PC-9 (cell line): ENCODE results near the gene ANKRD44. TPM values are rescaled to one million over a fixed set of nuclear protein-coding genes. Genes with fewer than 3 reads are reported as not detected.

Experiments used
- BruUV-seq: library from RNA; stranded (reverse); fragments of 400-500 nt; replicated peaks from 2 replicates; lab custom pipeline; 2021; lab: Mats Ljungman, UMichigan
- CTCF ChIA-PET: fragments of 300-600 bp; sonication (Branson Sonifier 250); formaldehyde crosslinking; loops from one replicate; lab custom pipeline; 2022; ENCODE audit warnings: antibody characterized with exemption; lab: Charles Lee
- POLR2A ChIA-PET: fragments of 300-600 bp; sonication (Branson Sonifier 250); formaldehyde crosslinking; loops from one replicate; lab custom pipeline; 2022; ENCODE audit warnings: antibody characterized with exemption; ENCODE audit not compliant: unreplicated experiment; lab: Charles Lee
- DNase-seq, 2 experiments: peaks; one replicate each; pipeline versions ENCODE4 v3.0.0 to v3.0.0-alpha.2; 2015 to 2022; ENCODE audit warnings: mixed read lengths in 1 of 2
- H2AFZ ChIP-seq: fragments of 200-600 bp; sonication (generic); 2 replicates; pipeline ENCODE4 v1.8.1; 2017; ENCODE audit warnings: antibody characterized with exemption
- H3F3A ChIP-seq: fragments of 200-600 bp; sonication (generic); 2 replicates; pipeline ENCODE4 v1.8.1; 2017; ENCODE audit warnings: antibody characterized with exemption, mild to moderate bottlenecking, low read depth; ENCODE audit not compliant: insufficient read depth
- H3K27ac ChIP-seq: fragments of 200-600 bp; sonication (generic); 2 replicates; pipeline ENCODE4 v1.6.1; 2016; ENCODE audit warnings: mixed run types
- H3K27me3 ChIP-seq: fragments of 200-600 bp; sonication (generic); 2 replicates; pipeline ENCODE4 v1.6.1; 2016; ENCODE audit warnings: low read depth, mixed run types; ENCODE audit not compliant: insufficient read depth
- H3K36me3 ChIP-seq: fragments of 200-600 bp; sonication (generic); 2 replicates; pipeline ENCODE4 v1.6.1; 2016; ENCODE audit warnings: low read depth, mixed run types
- H3K4me1 ChIP-seq: fragments of 200-600 bp; sonication (generic); replicated peaks from 2 replicates; pipeline ENCODE4 v1.6.1; 2016; ENCODE audit warnings: mixed run types; ENCODE audit not compliant: insufficient read depth
- H3K4me2 ChIP-seq: fragments of 200-600 bp; sonication (generic); 2 replicates; pipeline ENCODE4 v1.6.1; 2017; ENCODE audit warnings: mixed run types
- H3K4me3 ChIP-seq: fragments of 200-600 bp; sonication (generic); 2 replicates; pipeline ENCODE4 v1.6.1; 2016; ENCODE audit warnings: mixed run types
- H3K79me2 ChIP-seq: fragments of 200-600 bp; sonication (generic); 2 replicates; pipeline ENCODE4 v1.6.1; 2017; ENCODE audit warnings: low read depth, mixed run types
- H3K9me2 ChIP-seq: fragments of 200-600 bp; sonication (generic); 2 replicates; pipeline ENCODE4 v1.8.1; 2017; ENCODE audit warnings: mild to moderate bottlenecking; ENCODE audit not compliant: insufficient read depth
- H3K9me3 ChIP-seq: fragments of 200-600 bp; sonication (generic); 2 replicates; pipeline ENCODE4 v1.8.1; 2016; ENCODE audit warnings: low read depth; ENCODE audit not compliant: insufficient read depth
- H4K20me1 ChIP-seq: fragments of 200-600 bp; sonication (generic); 2 replicates; pipeline ENCODE4 v1.8.1; 2017; ENCODE audit not compliant: insufficient read depth
- EZH2 ChIP-seq: fragments of 200-600 bp; sonication (generic); IDR thresholded peaks from 2 replicates; pipeline ENCODE4 v1.8.0; 2017; ENCODE audit warnings: antibody characterized with exemption, low read depth
- intact Hi-C: fragments of 100-400 bp; cut with micrococcal nuclease; formaldehyde crosslinking; loops from one replicate; pipeline ENCODE4 v1.10.0; 2022; ENCODE audit not compliant: unreplicated experiment
- total RNA-seq: library from RNA; stranded (reverse); gene quantifications from 2 replicates; pipeline ENCODE4 v1.2.3, GENCODE V29; 2021
- TF ChIP-seq, protein P1 (sequence below): fragments of 200-600 bp; sonication (generic); conservative IDR thresholded peaks from 2 replicates; pipeline ENCODE4 v1.6.1; 2017; ENCODE audit warnings: mixed run types, antibody characterized with exemption, mild to moderate bottlenecking, moderate library complexity

ANKRD44 gene
- total RNA-seq, 1 experiment from 2014 or later, result 3.4 TPM

- TF ChIP-seq, protein P1, sequence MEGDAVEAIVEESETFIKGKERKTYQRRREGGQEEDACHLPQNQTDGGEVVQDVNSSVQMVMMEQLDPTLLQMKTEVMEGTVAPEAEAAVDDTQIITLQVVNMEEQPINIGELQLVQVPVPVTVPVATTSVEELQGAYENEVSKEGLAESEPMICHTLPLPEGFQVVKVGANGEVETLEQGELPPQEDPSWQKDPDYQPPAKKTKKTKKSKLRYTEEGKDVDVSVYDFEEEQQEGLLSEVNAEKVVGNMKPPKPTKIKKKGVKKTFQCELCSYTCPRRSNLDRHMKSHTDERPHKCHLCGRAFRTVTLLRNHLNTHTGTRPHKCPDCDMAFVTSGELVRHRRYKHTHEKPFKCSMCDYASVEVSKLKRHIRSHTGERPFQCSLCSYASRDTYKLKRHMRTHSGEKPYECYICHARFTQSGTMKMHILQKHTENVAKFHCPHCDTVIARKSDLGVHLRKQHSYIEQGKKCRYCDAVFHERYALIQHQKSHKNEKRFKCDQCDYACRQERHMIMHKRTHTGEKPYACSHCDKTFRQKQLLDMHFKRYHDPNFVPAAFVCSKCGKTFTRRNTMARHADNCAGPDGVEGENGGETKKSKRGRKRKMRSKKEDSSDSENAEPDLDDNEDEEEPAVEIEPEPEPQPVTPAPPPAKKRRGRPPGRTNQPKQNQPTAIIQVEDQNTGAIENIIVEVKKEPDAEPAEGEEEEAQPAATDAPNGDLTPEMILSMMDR, result no peak
- TF ChIP-seq EZH2, result no peak
- BruUV-seq, result no TSS peak
- intact Hi-C loops, result no loop called here
- Histone ChIP-seq H3K4me3 (no peak overlapping the region), H3K4me1 (no peaks in the 10 kb centered on the region), H3K27me3 (no peaks in the 10 kb centered on the region), H3K27ac (no peak overlapping the region), H4K20me1 (no peaks in the 10 kb centered on the region), H3K9me3 (no peaks in the 10 kb centered on the region), H3F3A (no peaks in the 10 kb centered on the region), H3K79me2 (no peaks in the 10 kb centered on the region), H3K9me2 (no peaks in the 10 kb centered on the region), H3K36me3 (no peaks in the 10 kb centered on the region), H3K4me2 (no peak overlapping the region), H2AFZ (no peak overlapping the region)
- ChIA-PET CTCF (interaction anchor here (0.7 kb wide), 1 partner anchor 10 kb away, joined by 4 read pairs; no protein-coding TSS in a partner anchor), POLR2A (interaction anchor here (0.6 kb wide), 1 partner anchor 330 kb away, joined by 4 read pairs; no protein-coding TSS in a partner anchor)
- no peak for DNase-seq
These were observed 45.5 kb downstream of the ANKRD44 start for GRCh38 chr2:197265036-197265435.

DNA sequence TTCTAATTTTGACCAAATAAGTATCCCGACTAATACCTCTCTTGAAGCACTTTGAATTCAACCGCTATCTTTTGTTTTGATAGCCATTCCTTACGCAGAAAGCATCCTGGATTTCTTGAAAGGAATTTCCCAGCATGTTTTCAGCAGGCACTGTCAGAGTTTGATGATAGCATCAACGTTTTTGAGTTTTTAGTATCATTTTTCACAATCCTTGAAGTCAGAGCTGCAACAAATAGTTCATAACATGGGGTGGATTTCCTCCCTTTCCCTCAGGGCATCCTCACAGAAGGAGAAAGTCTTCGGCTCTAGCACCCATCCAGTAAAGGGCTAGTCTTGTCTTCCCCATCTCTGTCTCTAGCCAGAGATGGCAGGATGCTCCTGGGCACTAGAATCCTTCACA is 46.2 kb downstream of the ANKRD44 start:
- intact Hi-C loops, result no loop called here
- BruUV-seq, result no TSS peak

GRCh38 chr2:197263077-197263476 is 47.5 kb downstream of the ANKRD44 start:
- H3K9me3 ChIP-seq, result no peaks in the 10 kb centered on the region
- no peaks in the 10 kb centered on the region for H4K20me1 ChIP-seq
- H2AFZ ChIP-seq, result no peak overlapping the region
- no TSS peak for BruUV-seq
- intact Hi-C loops, result no loop called here
- H3K9me2 ChIP-seq, result no peaks in the 10 kb centered on the region
- H3K36me3 ChIP-seq, result no peaks in the 10 kb centered on the region
- no peaks in the 10 kb centered on the region for H3F3A ChIP-seq
- ChIA-PET CTCF (no interaction called here), POLR2A (interaction anchor here (0.6 kb wide), 1 partner anchor 171 kb away, joined by 6 read pairs; the partner anchor contains the start of gene SF3B1)
- H3K27ac ChIP-seq, result no peak overlapping the region
- no peaks in the 10 kb centered on the region for H3K4me1 ChIP-seq
- H3K79me2 ChIP-seq, result no peaks in the 10 kb centered on the region
- H3K4me2 ChIP-seq, result no peak overlapping the region
- no peaks in the 10 kb centered on the region for H3K27me3 ChIP-seq
- TF ChIP-seq, protein P1, result no peak
- no peak for TF ChIP-seq EZH2
- no peak for DNase-seq
- no peak overlapping the region for H3K4me3 ChIP-seq

More for the DNA sequence above, 46.2 kb downstream of the ANKRD44 start:
- no peaks in the 10 kb centered on the region for H3K36me3 ChIP-seq
- no peaks in the 10 kb centered on the region for H3K4me1 ChIP-seq
- no peak for DNase-seq
- no peaks in the 10 kb centered on the region for H3K79me2 ChIP-seq
- H3K27me3 ChIP-seq, result no peaks in the 10 kb centered on the region
- H2AFZ ChIP-seq, result no peak overlapping the region
- no peaks in the 10 kb centered on the region for H3K9me3 ChIP-seq
- ChIA-PET CTCF (no interaction called here), POLR2A (no interaction called here)
- TF ChIP-seq EZH2, result no peak
- TF ChIP-seq, protein P1, result no peak
- no peaks in the 10 kb centered on the region for H3K9me2 ChIP-seq
- no peak overlapping the region for H3K4me3 ChIP-seq
- no peaks in the 10 kb centered on the region for H3F3A ChIP-seq
- no peak overlapping the region for H3K27ac ChIP-seq
- H4K20me1 ChIP-seq, result no peaks in the 10 kb centered on the region
- no peak overlapping the region for H3K4me2 ChIP-seq
